GM21515 (cell line): ENCODE results near the gene DPYD.

Experiments
- ATAC-seq: cut with Tn5 transposase; IDR thresholded peaks from one replicate; pipeline ENCODE4 v1.9.1; 2021; ENCODE audit not compliant: unreplicated experiment

DPYD gene

GRCh38 chr1:97314685-97315084, 606.1 kb downstream of the DPYD start:
- no peak for ATAC-seq

DNA sequence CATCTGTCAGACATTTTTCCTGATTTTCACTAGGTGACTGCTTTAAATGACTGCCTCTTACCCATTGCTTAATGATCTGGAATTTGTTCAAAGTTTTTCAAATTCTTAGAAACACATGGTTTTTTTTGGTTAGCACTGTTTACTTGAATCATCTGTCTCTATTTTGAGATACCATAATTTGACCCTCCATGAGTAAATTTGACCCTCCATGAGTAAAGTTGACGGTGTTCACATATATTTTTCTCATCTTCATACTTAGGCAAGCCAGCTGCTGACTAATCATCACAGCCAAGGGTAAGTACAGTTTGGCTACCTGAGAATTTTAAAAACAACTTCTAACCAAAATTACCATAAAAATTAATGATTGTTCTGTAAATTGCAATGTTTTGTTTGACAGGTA, 612.7 kb downstream of the DPYD start:
- ATAC-seq = no peak

DNA sequence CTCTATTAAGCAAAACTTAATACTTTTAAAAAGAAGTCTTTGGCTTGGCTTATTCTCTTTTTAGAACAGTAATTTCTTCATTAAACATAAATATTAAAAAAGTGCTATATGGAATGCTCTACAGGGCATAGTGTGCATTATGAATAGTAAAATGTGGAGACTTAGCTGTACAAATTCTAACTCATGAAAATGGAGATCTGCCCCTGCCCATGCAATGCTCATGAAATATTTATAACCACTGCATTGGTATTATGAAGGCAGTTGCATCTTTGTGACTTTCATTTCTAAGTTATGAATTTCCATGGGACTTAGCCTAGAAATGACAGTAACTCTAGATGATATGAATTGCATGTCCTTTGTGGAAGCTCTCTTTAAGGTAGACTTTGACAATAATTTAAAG, 613.3 kb downstream of the DPYD start:
- no peak for ATAC-seq

GRCh38 chr1:97307151-97307550, 613.7 kb downstream of the DPYD start:
- no peak for ATAC-seq

GRCh38 chr1:97306504-97306903, 614.3 kb downstream of the DPYD start:
- ATAC-seq = no peak

DNA sequence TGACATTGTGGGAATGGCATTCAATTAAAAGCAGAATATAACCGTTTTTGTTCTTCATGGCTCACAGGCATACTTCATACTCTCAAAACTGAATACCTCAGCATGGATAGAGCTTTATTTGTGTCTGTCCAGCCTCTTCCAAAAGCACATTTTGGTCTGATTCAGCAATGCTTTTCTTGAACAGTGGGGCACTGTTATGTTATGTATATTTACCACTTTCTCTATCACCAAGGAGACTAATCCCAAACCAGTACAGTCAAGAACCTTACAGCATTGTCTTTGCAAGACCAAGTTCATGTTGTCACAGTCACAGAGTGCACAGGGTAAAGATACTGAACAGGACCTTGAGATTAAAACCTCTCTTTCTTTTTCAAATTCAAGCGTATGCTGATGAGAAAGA, 616.5 kb downstream of the DPYD start:
- ATAC-seq = no peak

DNA sequence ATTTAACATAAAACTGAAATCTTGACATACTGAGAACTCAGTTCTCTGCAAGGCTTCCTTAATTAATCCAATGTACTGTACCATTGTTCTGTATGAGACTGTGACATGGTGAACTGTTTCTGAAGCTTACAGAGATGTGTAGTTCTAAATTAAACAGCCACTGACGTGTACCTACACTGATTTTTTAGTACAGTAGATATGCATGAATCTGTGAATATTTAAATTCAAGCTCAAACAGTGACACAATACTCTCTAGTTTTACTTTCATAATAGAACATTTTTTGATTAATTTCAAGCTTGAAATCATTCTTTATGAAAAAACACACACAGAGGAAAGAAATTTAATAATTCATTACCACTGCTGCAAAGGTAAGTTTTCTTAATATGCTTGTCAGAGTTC, 621.9 kb downstream of the DPYD start:
- ATAC-seq = no peak

DNA sequence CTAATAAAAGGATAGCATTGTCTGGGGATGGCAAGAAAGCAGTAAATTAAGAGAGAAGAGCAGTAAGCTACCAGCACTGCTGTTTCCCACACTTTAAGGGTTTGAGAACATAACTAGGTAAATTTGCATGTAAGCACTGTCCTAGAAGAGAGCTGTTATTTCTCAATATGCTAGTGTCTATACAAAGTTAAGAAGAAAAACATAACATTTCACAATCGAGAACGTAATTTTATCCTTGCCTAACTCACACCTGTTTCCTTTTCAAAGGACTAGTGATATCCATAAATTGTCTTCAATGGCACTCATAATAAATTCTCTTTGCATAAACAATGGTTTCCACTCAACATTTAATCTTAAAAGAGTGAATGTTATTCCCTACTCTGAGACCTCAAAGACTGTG, 623.2 kb downstream of the DPYD start:
- no peak for ATAC-seq

- no peak for ATAC-seq
These were observed 638.9 kb downstream of the DPYD start for GRCh38 chr1:97281962-97282361.

DNA sequence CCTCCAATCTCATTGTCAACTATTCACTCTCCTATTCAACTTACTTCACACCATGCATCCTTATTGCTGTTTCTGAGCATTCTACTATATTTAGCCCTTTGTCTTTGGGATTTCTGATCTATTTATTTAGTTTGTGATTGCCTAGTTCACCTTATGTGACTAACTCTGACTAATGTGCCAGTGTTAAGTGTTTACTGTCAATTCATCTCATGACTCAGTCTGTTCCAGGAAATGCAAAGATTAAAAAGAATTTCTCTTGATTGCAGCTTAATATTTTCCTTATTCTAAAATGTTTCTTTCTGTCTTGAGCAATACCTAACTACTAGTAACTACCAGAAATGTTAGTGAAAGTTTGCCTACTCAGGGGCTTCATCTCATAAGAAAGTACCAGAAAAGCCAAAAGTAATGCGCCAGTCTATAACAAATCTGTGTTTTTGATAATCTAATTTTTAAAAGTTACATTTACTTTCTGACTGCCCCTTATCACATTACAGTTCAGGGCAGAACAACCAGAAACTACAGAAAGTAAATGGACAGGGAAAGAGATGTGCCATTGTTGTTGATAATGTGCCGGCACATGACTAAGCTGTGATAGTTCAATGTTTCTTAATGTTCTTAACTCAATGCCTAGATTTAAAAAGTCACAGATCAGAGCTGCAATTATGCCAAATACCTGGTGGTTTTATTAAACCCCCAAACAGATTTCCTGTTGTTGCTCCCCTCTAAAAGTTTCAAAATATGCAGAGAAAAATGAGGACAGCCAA, 642.8 kb downstream of the DPYD start:
- no peak for ATAC-seq

DNA sequence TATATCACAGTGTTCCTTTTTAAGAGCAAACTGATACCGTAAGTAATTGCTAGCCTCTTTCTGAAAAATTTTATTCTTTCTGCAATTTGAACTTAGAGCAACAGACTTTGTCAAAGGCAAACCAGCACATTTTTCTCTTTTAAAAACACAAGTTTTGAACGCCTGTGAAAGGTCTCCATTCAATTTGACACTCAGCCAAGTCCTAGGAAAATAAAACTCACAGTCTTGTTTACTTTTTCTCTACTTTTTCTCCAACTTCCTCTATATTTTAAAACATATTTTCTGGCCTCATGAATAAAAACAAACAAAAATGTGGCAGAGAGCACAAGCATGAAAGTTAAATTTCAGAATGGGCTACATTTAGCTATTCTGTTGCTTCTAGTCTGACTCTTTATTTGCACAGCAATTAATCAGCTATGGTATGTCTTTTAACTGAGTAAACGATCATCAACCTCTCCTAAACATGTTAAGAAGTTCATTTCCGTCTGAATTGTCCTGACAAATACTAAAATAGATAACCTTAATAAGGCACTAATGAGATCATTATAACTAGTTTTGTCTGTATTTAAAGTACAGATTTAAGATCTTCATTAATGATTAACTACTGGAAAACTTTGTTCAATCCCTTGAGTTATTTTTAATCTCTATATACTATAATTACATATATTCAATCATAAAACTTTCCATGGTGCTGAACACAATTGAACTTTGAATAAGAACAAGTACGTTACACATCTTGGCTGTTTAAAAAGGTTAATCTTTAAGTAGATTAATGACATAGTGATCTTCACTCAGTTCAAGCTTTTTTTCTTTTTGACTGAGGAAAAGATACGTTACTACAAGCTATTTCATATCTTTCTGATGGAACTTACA, 648.7 kb downstream of the DPYD start:
- ATAC-seq = no peak

- ATAC-seq = no peak
These were observed 650.1 kb downstream of the DPYD start for GRCh38 chr1:97270508-97271307.

GRCh38 chr1:97265630-97266029, 655.2 kb downstream of the DPYD start:
- ATAC-seq = no peak

GRCh38 chr1:97262842-97263241, 658.0 kb downstream of the DPYD start:
- ATAC-seq = no peak

DNA sequence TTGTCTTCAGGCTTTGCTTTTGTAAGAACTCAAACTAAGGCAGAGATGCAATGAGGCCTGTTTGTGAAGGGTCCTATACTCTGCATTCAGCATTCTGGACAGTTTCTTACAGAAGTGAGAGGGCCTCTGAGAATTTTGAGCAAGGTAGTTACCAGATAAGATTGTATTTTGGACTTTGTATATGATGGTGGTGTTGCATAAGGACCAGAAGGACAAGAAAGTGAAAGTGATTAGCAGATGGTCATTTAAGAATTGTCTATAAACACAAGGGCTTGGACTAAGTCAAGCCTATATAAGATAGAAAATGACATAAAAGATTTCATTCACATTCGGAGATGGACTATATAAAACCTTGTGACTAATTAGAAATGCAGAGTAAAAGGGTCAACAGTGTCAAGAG, 662.2 kb downstream of the DPYD start:
- ATAC-seq = no peak

DNA sequence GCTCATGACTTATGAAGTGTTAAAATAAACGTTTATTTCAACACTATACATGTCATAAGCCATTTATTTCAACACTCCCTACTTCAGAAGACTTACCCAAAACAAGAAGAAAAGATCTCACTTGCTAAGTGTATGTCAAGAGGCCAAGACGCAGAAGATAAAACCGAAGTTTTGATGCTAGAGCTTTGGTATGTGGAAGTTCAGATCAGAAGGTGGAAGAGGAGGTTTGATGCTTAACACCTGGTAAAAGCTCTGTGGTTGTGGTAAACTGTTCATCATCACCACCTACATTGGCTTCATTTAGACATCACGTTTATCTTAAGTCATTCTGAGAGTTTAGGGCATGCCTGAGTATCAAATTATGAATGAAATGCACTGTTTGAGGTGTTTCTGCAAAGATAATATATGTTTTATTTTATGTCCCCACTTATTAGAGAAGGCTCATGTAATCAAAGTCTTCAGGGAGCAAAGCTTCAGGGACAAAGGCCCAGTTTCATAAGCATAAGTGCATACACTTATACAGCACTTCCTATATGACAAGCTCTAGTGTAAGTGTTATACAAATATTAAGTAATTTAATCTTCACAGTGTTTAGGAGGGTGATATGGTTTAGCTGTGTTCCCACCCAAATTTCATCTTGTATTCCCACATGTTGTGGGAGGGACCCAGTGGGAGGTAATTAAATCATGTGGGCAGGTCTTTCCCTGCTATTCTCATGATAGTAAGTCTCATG, 665.9 kb downstream of the DPYD start:
- ATAC-seq = no peak

GRCh38 chr1:97252925-97253324, 667.9 kb downstream of the DPYD start:
- no peak for ATAC-seq

DNA sequence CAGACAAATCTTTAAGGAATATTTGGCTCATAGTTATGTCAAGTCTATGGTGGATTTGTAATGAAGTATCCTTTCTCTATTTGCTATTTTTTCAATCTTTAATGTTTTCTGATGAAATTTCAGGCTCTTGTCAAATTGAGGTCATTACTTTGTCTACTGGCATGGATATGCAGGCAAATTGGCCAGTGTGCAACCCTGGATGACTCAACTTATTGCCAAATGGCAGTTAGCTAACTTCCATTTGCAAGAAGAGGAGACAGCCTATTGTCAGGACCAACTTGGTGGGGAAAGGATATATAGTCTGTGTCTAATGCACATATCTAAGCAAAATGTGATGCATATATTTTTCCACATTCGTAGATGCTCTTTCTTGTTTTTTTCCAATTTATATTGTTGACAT, 668.8 kb downstream of the DPYD start:
- no peak for ATAC-seq

- ATAC-seq = no peak
These were observed 673.6 kb downstream of the DPYD start for GRCh38 chr1:97247196-97247595.

DNA sequence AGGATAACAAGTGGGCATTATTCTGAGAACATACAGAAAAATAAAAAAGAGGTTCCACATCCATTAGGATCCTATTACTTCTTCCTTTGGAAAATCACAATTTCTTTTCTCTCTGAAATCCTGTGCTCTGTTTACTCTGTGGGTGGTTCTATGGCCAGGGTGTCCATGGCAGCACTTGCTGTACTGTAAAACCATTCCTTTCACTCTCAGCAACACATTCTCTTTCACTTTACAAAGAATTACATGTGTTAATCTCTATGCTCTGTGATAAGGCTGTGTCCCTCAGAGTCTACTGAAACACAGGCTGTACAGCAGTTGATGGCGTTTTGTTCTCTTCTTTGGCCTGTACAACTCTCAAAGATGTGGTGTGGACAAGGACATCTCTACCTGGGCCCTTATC, 675.2 kb downstream of the DPYD start:
- no peak for ATAC-seq

DNA sequence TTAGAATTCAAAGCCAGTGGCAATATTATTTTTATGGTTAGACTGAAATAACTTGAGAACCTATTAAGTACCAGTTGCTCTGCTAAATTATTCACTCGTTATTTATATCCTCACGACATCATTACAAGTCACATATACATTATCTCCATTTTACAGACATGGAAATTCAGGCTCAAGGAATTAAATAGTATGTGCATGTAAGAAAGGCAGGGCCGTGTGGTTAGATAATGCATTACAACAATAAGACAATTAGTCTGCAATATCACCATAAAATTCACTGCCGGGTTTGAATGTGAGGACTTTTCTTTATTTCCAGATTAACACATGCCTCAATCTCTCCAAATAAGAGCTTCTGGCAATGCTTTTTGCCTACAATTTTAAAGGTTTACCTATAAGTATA, 675.8 kb downstream of the DPYD start:
- ATAC-seq = no peak
